Neutrophil (primary cell): ENCODE measurements around the gene PDGFC.

ENCODE experiments used
- H3K27ac ChIP-seq: fragments of 200-600 bp; sonication (generic); 2 replicates; pipeline ENCODE4 v1.5.1; 2016; ENCODE audit warnings: mild to moderate bottlenecking, moderate library complexity
- H3K27me3 ChIP-seq: fragments of 200-600 bp; sonication (generic); 2 replicates; pipeline ENCODE4 v1.6.0; 2016; ENCODE audit warnings: mild to moderate bottlenecking
- H3K36me3 ChIP-seq: fragments of 200-600 bp; sonication (generic); 2 replicates; pipeline ENCODE4 v1.5.1; 2017
- H3K4me1 ChIP-seq, 2 experiments: fragments of 200-600 bp in 1 of 2; sonication (generic) in 1 of 2; 1 replicate in 1 of 2; 2 replicates in 1 of 2; pipeline versions ENCODE4 v1.5.1 to v1.6.1; 2013 to 2016; ENCODE audit warnings: low read depth in 1 of 2, low read length in 1 of 2, mild to moderate bottlenecking in 1 of 2, moderate library complexity in 1 of 2; ENCODE audit not compliant: control insufficient read depth in 1 of 2, insufficient read depth in 1 of 2
- H3K4me3 ChIP-seq, 2 experiments: fragments of 200-600 bp in 1 of 2; sonication (generic) in 1 of 2; 1 replicate in 1 of 2; 2 replicates in 1 of 2; pipeline ENCODE4 v1.5.1; 2013 to 2016; ENCODE audit warnings: low read depth in 1 of 2, low read length in 1 of 2, mild to moderate bottlenecking in 1 of 2, moderate library complexity in 1 of 2
- H3K9me3 ChIP-seq: fragments of 200-600 bp; sonication (generic); 2 replicates; pipeline ENCODE4 v1.5.1; 2016
- CTCF ChIP-seq: fragments of 200-600 bp; sonication (generic); IDR thresholded peaks from 2 replicates; pipeline ENCODE4 v1.5.1; 2016; ENCODE audit warnings: antibody characterized with exemption

Gene PDGFC

DNA sequence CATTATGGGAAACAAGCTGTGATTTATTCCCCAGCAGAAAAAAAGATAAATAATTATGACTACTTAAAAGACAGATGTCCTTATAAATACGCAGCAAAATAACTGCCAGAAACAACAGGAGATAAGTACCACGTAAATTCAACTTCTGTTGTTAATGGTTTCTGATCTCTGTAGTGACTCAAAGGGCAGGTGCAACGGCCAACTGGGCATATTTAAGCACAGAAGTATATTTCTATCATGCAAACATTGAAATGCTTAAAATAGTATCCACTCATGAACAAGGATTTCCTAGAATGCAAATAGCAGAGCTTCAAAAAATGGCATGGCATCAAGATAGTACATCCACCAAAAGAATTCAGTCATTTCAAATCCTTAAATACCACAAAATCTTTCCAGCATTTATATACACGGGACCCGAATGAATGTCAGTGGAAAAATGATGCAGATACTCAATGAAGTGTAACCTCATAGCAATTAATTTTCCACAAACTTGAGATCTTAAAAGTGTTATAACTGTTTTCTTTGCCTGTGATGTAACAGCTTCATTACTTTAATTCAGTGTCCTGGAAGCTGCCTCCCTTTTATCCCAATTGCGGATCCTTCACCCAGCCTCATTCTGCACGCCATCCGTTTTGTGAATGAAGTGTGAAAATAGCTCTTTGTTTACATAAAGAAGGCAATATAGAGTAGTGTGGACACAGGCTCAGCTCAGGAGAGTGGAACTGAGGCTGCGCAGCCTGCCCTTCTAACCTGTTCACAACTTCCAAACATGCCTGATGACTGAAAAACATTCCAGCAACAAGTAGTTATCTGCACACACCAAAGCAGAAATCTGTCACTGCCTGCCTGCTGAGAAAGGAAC lies 10.2 kb downstream of the PDGFC start:
- H3K27ac ChIP-seq = no peak overlapping the region
- no peak for TF ChIP-seq CTCF
- no peaks in the 10 kb centered on the region for H3K9me3 ChIP-seq
- H3K36me3 ChIP-seq = no peaks in the 10 kb centered on the region
- H3K27me3 ChIP-seq = no peaks in the 10 kb centered on the region
- H3K4me3 ChIP-seq = no peak overlapping the region
- H3K4me1 ChIP-seq = peaks cover 4 to 16% of the 10 kb centered on the region in 2 experiments

- no peak for TF ChIP-seq CTCF
- H3K27ac ChIP-seq = no peak overlapping the region
- peaks cover 0 to 8% of the 10 kb centered on the region in 2 experiments for H3K4me1 ChIP-seq
- H3K27me3 ChIP-seq = no peaks in the 10 kb centered on the region
- H3K4me3 ChIP-seq = no peak overlapping the region
- no peaks in the 10 kb centered on the region for H3K9me3 ChIP-seq
- H3K36me3 ChIP-seq = no peaks in the 10 kb centered on the region
Measured at GRCh38 chr4:156959298-156959702, 12.3 kb downstream of the PDGFC start.

GRCh38 chr4:156958276-156959074 lies 13.1 kb downstream of the PDGFC start:
- Histone ChIP-seq H3K36me3 (no peaks in the 10 kb centered on the region), H3K27ac (no peak overlapping the region), H3K4me3 (no peak overlapping the region), H3K9me3 (no peaks in the 10 kb centered on the region), H3K4me1 (peaks cover 0 to 8% of the 10 kb centered on the region in 2 experiments), H3K27me3 (no peaks in the 10 kb centered on the region)
- TF ChIP-seq CTCF = no peak

DNA sequence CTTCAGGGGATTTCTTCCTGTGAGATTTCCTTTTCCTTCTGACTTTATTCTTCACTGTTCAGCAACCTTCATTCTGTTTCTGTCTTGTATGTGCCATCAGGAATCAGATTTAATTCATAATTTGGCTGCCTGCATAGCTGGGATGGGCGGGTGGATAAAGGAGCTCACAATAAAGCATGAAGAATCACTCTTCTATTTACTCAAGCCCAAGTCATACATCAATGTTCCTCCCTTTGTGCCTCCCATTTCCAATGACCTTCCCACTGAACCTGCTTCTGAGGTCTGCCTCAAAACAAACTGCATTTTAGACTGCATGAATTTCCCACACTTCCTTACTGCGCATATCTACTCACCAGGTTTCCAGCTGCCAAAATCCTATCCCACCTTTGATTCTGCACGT lies 14.0 kb downstream of the PDGFC start:
- no peaks in the 10 kb centered on the region for H3K9me3 ChIP-seq
- H3K4me1 ChIP-seq = peaks cover 0 to 8% of the 10 kb centered on the region in 2 experiments
- no peak overlapping the region for H3K4me3 ChIP-seq
- H3K27me3 ChIP-seq = no peaks in the 10 kb centered on the region
- H3K27ac ChIP-seq = no peak overlapping the region
- H3K36me3 ChIP-seq = no peaks in the 10 kb centered on the region
- TF ChIP-seq CTCF = no peak

- Histone ChIP-seq H3K27ac (no peak overlapping the region), H3K27me3 (no peaks in the 10 kb centered on the region), H3K4me3 (no peak overlapping the region), H3K9me3 (no peaks in the 10 kb centered on the region), H3K4me1 (peaks cover 0 to 8% of the 10 kb centered on the region in 2 experiments), H3K36me3 (no peaks in the 10 kb centered on the region)
- no peak for TF ChIP-seq CTCF
Measured at GRCh38 chr4:156956826-156957368, 14.7 kb downstream of the PDGFC start.
